Measurements from ENCODE around the gene DTX3. TPM values are rescaled to one million over a fixed set of nuclear protein-coding genes. Genes with fewer than 3 reads are reported as not detected.
"Not testable (repeated sequence)": the region's sequence is repeated elsewhere in the genome, so short reads cannot be mapped to it uniquely, and the experiment has no call there.

Gene DTX3
- total RNA-seq, 1 donor from 2014 or later: 3.7 TPM

DNA sequence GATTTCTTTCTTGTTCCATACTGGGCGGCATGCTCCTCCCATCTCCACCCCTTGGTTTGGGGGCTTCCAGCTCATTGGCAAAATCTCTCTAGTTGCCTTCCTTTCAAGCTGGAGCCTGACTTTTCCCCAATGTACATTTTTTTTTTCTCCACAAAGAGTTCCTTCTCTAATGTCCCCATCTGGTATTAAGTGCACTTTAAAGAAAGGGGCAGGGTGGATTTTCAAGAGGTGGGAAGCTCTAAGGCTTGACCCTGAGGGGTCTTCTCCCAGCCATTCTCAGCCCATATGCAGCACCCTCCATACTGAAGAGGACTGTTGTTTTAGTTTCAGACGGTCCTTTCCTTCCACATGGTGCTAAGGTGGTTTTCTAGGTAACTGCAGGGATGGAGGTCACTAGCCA is 19.5 kb upstream of the DTX3 start:
- TF ChIP-seq, protein P1, sequence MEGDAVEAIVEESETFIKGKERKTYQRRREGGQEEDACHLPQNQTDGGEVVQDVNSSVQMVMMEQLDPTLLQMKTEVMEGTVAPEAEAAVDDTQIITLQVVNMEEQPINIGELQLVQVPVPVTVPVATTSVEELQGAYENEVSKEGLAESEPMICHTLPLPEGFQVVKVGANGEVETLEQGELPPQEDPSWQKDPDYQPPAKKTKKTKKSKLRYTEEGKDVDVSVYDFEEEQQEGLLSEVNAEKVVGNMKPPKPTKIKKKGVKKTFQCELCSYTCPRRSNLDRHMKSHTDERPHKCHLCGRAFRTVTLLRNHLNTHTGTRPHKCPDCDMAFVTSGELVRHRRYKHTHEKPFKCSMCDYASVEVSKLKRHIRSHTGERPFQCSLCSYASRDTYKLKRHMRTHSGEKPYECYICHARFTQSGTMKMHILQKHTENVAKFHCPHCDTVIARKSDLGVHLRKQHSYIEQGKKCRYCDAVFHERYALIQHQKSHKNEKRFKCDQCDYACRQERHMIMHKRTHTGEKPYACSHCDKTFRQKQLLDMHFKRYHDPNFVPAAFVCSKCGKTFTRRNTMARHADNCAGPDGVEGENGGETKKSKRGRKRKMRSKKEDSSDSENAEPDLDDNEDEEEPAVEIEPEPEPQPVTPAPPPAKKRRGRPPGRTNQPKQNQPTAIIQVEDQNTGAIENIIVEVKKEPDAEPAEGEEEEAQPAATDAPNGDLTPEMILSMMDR (IDR thresholded peaks at IDR 0.05; ENCODE audit: insufficient read depth, low read length, severe bottlenecking): no peak
- Histone ChIP-seq H3K4me3 (ENCODE audit: low read depth, low read length) (no peak overlapping the region), H3K27me3 (ENCODE audit: control insufficient read depth, insufficient read depth, low read length) (peaks cover 4% of the 10 kb centered on the region), H3K36me3 (ENCODE audit: control insufficient read depth, insufficient read depth, low read length) (no peaks in the 10 kb centered on the region)
- DNase-seq (ENCODE audit: low read depth) (no peak), FAIRE-seq (no peak)

DNA sequence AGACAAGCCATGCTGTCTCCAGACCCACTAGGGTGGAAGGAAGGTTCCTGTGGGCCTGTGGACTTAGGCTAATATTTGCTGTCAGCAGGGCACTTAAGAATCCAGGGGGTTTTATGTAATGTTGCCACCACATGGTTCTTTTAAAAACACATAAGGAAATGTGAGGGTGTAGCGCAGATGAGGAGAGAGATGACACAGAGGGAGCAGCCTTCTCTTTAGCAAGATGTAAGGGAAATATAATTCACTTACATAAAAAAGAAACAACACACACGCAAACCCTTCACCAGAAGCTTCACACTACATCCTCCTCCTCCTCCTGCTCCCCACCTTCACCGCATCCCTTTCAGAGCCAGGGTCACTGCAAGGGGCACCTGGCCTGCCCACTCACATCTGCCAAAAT is 18.5 kb upstream of the DTX3 start:
- DNase-seq (ENCODE audit: low read depth) (no peak), FAIRE-seq (no peak)
- Histone ChIP-seq H3K36me3 (ENCODE audit: control insufficient read depth, insufficient read depth, low read length) (no peaks in the 10 kb centered on the region), H3K27me3 (ENCODE audit: control insufficient read depth, insufficient read depth, low read length) (peaks cover 4% of the 10 kb centered on the region), H3K4me3 (ENCODE audit: low read depth, low read length) (no peak overlapping the region)
- TF ChIP-seq, protein P1 (IDR thresholded peaks at IDR 0.05; ENCODE audit: insufficient read depth, low read length, severe bottlenecking): no peak

DNA sequence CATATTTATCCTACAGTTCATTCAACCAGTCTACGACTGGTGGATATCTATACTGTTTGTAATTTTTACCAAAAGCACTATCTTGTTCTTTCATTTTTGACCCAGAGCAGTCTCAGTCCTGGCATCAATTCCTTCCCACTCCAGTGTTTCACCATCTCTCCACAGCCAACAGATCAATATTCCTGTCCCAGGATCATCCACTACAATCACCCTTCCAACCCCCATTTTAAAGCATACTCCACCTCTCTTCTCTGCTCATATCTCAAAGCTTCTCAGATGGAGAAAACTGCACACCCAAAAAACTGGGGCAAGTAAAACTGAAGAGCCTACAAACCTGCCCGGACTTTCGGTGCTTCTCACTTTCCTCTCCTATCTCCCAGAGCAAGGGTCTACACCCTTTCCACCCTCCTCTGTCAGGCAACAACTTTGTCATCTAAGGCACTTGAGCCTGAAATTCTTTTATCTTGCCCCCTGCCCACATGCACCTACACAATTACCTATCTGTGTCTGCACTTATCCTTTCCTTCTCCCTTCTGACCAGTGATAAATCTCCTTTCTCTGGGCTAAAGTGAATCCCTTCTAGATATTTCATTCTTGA is 17.7 kb upstream of the DTX3 start:
- Histone ChIP-seq H3K4me3 (ENCODE audit: low read depth, low read length) (no peak overlapping the region), H3K36me3 (ENCODE audit: control insufficient read depth, insufficient read depth, low read length) (no peaks in the 10 kb centered on the region), H3K27me3 (ENCODE audit: control insufficient read depth, insufficient read depth, low read length) (peaks cover 4% of the 10 kb centered on the region)
- DNase-seq (ENCODE audit: low read depth) (no peak), FAIRE-seq (no peak)
- TF ChIP-seq, protein P1 (IDR thresholded peaks at IDR 0.05; ENCODE audit: insufficient read depth, low read length, severe bottlenecking): no peak

DNA sequence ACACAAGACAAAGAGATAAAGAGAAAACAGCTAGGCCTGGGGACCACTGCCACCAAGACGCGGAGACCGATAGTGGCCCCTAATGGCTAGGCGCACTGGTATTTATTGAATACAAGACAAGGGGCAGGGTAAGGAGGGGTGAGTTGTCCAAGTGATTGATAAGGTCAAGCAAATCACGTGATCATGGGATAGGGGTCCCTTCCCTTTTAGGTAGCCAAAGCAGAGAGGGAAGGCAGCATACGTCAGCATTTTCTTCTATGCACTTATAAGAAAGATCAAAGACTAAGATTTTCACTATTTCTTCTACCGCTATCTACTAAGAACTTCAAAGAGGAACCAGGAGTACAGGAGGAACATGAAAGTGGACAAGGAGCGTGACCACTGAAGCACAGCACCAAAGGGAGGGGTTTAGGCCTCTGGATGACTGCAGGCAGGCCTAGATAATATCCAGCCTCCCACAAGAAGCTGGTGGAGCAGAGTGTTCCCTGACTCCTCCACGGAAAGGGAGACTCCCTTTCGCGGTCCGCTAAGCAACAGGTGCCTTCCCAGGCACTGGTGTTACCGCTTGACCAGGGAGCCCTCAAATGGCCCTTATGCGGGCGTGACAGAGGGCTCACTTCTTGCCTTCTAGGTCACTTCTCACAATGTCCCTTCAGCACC is 15.5 kb upstream of the DTX3 start:
- not testable (repeated sequence) for H3K36me3 ChIP-seq (ENCODE audit: control insufficient read depth, insufficient read depth, low read length); FAIRE-seq; DNase-seq (ENCODE audit: low read depth); H3K27me3 ChIP-seq (ENCODE audit: control insufficient read depth, insufficient read depth, low read length); H3K4me3 ChIP-seq (ENCODE audit: low read depth, low read length)

DNA sequence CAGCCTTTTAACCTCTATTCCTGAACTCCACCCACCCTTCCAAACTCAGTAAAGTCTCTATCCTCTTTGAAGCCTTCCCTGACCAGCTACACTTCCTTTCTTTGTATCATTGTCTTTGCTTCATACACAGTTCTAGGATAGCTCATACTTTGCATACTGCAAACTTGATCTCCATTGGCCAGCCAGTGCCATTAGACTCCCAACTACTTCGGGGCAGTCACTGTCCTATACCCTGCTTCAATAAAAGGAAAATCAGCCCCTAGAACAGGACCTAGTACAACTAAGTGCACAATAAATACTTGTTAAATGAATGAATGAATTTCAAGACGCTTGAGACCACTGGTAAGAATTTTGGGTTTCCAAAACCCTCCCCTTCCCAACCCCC is 14.2 kb upstream of the DTX3 start:
- Histone ChIP-seq H3K4me3 (ENCODE audit: low read depth, low read length) (peak overlapping the region; percentile 96), H3K27me3 (ENCODE audit: control insufficient read depth, insufficient read depth, low read length) (peaks cover under 1% of the 10 kb centered on the region), H3K36me3 (ENCODE audit: control insufficient read depth, insufficient read depth, low read length) (peaks cover 5% of the 10 kb centered on the region)
- no peak for FAIRE-seq
- DNase-seq (ENCODE audit: low read depth): no peak
- TF ChIP-seq, protein P1 (IDR thresholded peaks at IDR 0.05; ENCODE audit: insufficient read depth, low read length, severe bottlenecking): no peak

DNA sequence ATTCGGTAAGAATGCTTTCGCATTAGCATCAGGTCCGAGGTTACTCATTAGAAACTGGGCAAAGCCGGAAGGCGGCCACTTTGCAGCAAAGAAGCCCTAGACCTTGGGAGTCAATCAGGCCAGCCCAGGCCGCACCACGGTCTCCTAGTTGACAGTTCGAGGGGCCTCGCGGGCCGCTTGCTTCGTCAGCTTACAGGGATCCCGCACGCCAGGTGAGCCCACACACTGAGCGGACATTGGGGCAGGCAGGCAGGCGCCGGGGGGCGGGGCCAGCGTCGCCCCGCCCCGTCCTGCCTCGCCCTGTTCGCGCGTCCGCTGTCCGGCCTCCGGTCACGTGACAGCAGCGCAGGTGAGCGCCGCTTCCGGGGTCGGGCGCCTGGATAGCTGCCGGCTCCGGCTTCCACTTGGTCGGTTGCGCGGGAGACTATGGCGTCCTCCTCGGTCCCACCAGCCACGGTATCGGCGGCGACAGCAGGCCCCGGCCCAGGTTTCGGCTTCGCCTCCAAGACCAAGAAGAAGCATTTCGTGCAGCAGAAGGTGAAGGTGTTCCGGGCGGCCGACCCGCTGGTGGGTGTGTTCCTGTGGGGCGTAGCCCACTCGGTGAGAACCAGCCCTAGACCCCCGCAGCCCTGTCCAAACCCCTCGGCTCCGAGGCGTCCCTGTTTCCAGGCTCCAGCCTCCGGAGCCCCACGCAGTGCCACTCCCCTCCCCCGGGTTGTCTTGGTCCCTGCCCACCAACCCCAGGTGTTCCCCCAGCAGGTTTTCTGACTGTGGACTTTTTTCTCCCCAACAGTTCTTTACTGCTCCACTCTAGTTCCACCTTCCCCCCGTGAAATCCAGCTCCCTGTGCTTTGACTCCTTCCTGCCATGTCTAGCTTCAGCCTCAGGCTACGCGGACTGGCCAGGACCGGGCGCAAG is 13.5 kb upstream of the DTX3 start, which contains the start of gene PIP4K2C:
TSS of gene PIP4K2C (plus strand) at position 329 of the 918 bp plus-strand sequence. CDS start at position 427, 98 bp downstream.
- Histone ChIP-seq H3K27me3 (ENCODE audit: control insufficient read depth, insufficient read depth, low read length) (no peaks in the 10 kb centered on the region), H3K36me3 (ENCODE audit: control insufficient read depth, insufficient read depth, low read length) (peaks cover 7% of the 10 kb centered on the region), H3K4me3 (ENCODE audit: low read depth, low read length) (peak within 1 kb of the TSS; percentile 96)
- DNase-seq (ENCODE audit: low read depth): peak; percentile 80
- FAIRE-seq: no peak
- TF ChIP-seq, protein P1 (IDR thresholded peaks at IDR 0.05; ENCODE audit: insufficient read depth, low read length, severe bottlenecking): no peak
